ENCODE measurements around the gene RBPMS2.

- TF ChIP-seq POLR2A (IDR thresholded peaks at IDR 0.05; ENCODE audit: low read length) (no peak), GATA1 (IDR thresholded peaks at IDR 0.05; ENCODE audit: low read depth, low read length) (no peak)
Observed at GRCh38 chr15:64760056-64760455, 15.3 kb downstream of the RBPMS2 start.

Measured in erythroblast (primary cell).